Measurements from ENCODE around the gene ZNF14.
"Not testable (repeated sequence)": the region's sequence is repeated elsewhere in the genome, so short reads cannot be mapped to it uniquely, and the experiment has no call there.

GRCh38 chr19:19771963-19772362 lies 39.1 kb upstream of the ZNF14 start:
- not testable (repeated sequence) for TF ChIP-seq JUNB (IDR thresholded peaks at IDR 0.05); FOSL2 (IDR thresholded peaks at IDR 0.05); FOSL2 (CRISPR knock-in tag; IDR thresholded peaks at IDR 0.05); USF2 (IDR thresholded peaks at IDR 0.05)
- TF ChIP-seq, protein P1, sequence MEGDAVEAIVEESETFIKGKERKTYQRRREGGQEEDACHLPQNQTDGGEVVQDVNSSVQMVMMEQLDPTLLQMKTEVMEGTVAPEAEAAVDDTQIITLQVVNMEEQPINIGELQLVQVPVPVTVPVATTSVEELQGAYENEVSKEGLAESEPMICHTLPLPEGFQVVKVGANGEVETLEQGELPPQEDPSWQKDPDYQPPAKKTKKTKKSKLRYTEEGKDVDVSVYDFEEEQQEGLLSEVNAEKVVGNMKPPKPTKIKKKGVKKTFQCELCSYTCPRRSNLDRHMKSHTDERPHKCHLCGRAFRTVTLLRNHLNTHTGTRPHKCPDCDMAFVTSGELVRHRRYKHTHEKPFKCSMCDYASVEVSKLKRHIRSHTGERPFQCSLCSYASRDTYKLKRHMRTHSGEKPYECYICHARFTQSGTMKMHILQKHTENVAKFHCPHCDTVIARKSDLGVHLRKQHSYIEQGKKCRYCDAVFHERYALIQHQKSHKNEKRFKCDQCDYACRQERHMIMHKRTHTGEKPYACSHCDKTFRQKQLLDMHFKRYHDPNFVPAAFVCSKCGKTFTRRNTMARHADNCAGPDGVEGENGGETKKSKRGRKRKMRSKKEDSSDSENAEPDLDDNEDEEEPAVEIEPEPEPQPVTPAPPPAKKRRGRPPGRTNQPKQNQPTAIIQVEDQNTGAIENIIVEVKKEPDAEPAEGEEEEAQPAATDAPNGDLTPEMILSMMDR (IDR thresholded peaks at IDR 0.05) = not testable (repeated sequence)
- TF ChIP-seq, protein P2, sequence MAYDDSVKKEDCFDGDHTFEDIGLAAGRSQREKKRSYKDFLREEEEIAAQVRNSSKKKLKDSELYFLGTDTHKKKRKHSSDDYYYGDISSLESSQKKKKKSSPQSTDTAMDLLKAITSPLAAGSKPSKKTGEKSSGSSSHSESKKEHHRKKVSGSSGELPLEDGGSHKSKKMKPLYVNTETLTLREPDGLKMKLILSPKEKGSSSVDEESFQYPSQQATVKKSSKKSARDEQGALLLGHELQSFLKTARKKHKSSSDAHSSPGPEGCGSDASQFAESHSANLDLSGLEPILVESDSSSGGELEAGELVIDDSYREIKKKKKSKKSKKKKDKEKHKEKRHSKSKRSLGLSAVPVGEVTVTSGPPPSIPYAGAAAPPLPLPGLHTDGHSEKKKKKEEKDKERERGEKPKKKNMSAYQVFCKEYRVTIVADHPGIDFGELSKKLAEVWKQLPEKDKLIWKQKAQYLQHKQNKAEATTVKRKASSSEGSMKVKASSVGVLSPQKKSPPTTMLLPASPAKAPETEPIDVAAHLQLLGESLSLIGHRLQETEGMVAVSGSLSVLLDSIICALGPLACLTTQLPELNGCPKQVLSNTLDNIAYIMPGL (CRISPR knock-in tag; IDR thresholded peaks at IDR 0.05; ENCODE audit: borderline replicate concordance) = not testable (repeated sequence)
